Vagina (tissue), 2 donors: ENCODE results near the gene ACYP2. TPM values are rescaled to one million over a fixed set of nuclear protein-coding genes. Genes with fewer than 3 reads are reported as not detected.

Experiments
- DNase-seq, 2 donors: peaks; one replicate each; pipeline ENCODE4 v3.0.0-alpha.2; 2017; ENCODE audit errors: extremely low spot score in 2 of 2
- H3K27ac ChIP-seq: fragments of 200-600 bp; sonication (generic); one replicate; pipeline ENCODE4 v1.5.1; 2019
- H3K27me3 ChIP-seq: fragments of 200-600 bp; sonication (generic); one replicate; pipeline ENCODE4 v1.5.1; 2019
- H3K36me3 ChIP-seq, 2 donors: fragments of 200-600 bp; sonication (generic); one replicate each; pipeline ENCODE4 v1.5.1; 2017 to 2019
- H3K4me1 ChIP-seq: fragments of 200-600 bp; sonication (generic); one replicate; pipeline ENCODE4 v1.5.1; 2019
- H3K4me3 ChIP-seq, 2 donors: fragments of 200-600 bp; sonication (generic); 1 replicate in 1 of 2; 2 replicates in 1 of 2; pipeline ENCODE4 v1.5.1; 2016 to 2019
- H3K9me3 ChIP-seq: fragments of 200-600 bp; sonication (generic); one replicate; pipeline ENCODE4 v1.5.1; 2019
- POLR2A ChIP-seq, 2 donors: fragments of 450-650 bp; IDR thresholded peaks; one replicate each; pipeline ENCODE4 v1.6.1; 2017; ENCODE audit warnings: antibody characterized with exemption in 2 of 2, mild to moderate bottlenecking in 2 of 2, moderate library complexity in 2 of 2
- POLR2AphosphoS5 ChIP-seq, 2 donors: sonication (generic); formaldehyde crosslinking; IDR thresholded peaks; one replicate each; pipeline ENCODE4 v1.9.0; 2017; ENCODE audit warnings: antibody characterized with exemption in 2 of 2, mild to moderate bottlenecking in 2 of 2, low read depth in 1 of 2; ENCODE audit not compliant: insufficient read depth in 1 of 2
- intact Hi-C: fragments of 100-400 bp; cut with DNase I; formaldehyde crosslinking; loops from one replicate; pipeline ENCODE4 v1.15.1; 2023
- total RNA-seq: library from RNA; depleted of rRNA; stranded (reverse); fragments of >200 nt; gene quantifications from one replicate; pipeline ENCODE4 v1.2.3, GENCODE V29; 2016
- TF ChIP-seq, protein P1 (sequence below), 3 experiments: fragments of 450-650 bp in 2 of 3; fragments of 200-600 bp in 1 of 3; sonication (generic) in 1 of 3; IDR thresholded peaks; one replicate each; pipeline ENCODE4 v1.5.1; 2017 to 2019; ENCODE audit warnings: antibody characterized with exemption in 3 of 3, mild to moderate bottlenecking in 2 of 3, moderate library complexity in 2 of 3

ACYP2 gene
- total RNA-seq, 1 donor from 2014 or later = 10.8 TPM

- no peak overlapping the region for H3K4me3 ChIP-seq
- peaks cover 3% of the 10 kb centered on the region for H3K4me1 ChIP-seq
- no peak overlapping the region for H3K27ac ChIP-seq
- H3K9me3 ChIP-seq = no peaks in the 10 kb centered on the region
- no peaks in the 10 kb centered on the region for H3K36me3 ChIP-seq
- TF ChIP-seq, protein P1, sequence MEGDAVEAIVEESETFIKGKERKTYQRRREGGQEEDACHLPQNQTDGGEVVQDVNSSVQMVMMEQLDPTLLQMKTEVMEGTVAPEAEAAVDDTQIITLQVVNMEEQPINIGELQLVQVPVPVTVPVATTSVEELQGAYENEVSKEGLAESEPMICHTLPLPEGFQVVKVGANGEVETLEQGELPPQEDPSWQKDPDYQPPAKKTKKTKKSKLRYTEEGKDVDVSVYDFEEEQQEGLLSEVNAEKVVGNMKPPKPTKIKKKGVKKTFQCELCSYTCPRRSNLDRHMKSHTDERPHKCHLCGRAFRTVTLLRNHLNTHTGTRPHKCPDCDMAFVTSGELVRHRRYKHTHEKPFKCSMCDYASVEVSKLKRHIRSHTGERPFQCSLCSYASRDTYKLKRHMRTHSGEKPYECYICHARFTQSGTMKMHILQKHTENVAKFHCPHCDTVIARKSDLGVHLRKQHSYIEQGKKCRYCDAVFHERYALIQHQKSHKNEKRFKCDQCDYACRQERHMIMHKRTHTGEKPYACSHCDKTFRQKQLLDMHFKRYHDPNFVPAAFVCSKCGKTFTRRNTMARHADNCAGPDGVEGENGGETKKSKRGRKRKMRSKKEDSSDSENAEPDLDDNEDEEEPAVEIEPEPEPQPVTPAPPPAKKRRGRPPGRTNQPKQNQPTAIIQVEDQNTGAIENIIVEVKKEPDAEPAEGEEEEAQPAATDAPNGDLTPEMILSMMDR (IDR thresholded peaks at IDR 0.05) = no peak
- TF ChIP-seq POLR2AphosphoS5 (IDR thresholded peaks at IDR 0.05; ENCODE audit: insufficient read depth in 1 of 2, low read depth in 1 of 2) (no peak), POLR2A (IDR thresholded peaks at IDR 0.05) (no peak)
- intact Hi-C loops = no loop called here
- H3K27me3 ChIP-seq = no peaks in the 10 kb centered on the region
- no peak for DNase-seq
Observed at GRCh38 chr2:54336136-54336976, 220.9 kb downstream of the ACYP2 start.

GRCh38 chr2:54336977-54337255, 221.5 kb downstream of the ACYP2 start:
- Histone ChIP-seq H3K4me1 (no peaks in the 10 kb centered on the region), H3K36me3 (no peaks in the 10 kb centered on the region), H3K9me3 (no peaks in the 10 kb centered on the region), H3K4me3 (no peak overlapping the region), H3K27ac (no peak overlapping the region), H3K27me3 (no peaks in the 10 kb centered on the region)
- TF ChIP-seq, protein P1 (IDR thresholded peaks at IDR 0.05) = no peak
- TF ChIP-seq POLR2AphosphoS5 (IDR thresholded peaks at IDR 0.05; ENCODE audit: insufficient read depth in 1 of 2, low read depth in 1 of 2) = no peak
- TF ChIP-seq POLR2A (IDR thresholded peaks at IDR 0.05) = no peak
- no peak for DNase-seq
- intact Hi-C loops = no loop called here

GRCh38 chr2:54341656-54342055, 226.2 kb downstream of the ACYP2 start:
- DNase-seq = no peak
- no peaks in the 10 kb centered on the region for H3K4me1 ChIP-seq
- H3K9me3 ChIP-seq = no peaks in the 10 kb centered on the region
- H3K27me3 ChIP-seq = no peaks in the 10 kb centered on the region
- TF ChIP-seq POLR2A (IDR thresholded peaks at IDR 0.05) = no peak
- no peak for TF ChIP-seq POLR2AphosphoS5 (IDR thresholded peaks at IDR 0.05; ENCODE audit: insufficient read depth in 1 of 2, low read depth in 1 of 2)
- TF ChIP-seq, protein P1 (IDR thresholded peaks at IDR 0.05) = no peak
- no peak overlapping the region for H3K4me3 ChIP-seq
- H3K36me3 ChIP-seq = no peaks in the 10 kb centered on the region
- H3K27ac ChIP-seq = no peak overlapping the region
- intact Hi-C loops = no loop called here

- no peaks in the 10 kb centered on the region for H3K9me3 ChIP-seq
- intact Hi-C loops = no loop called here
- no peak overlapping the region for H3K27ac ChIP-seq
- TF ChIP-seq, protein P1 (IDR thresholded peaks at IDR 0.05) = no peak
- no peak for TF ChIP-seq POLR2A (IDR thresholded peaks at IDR 0.05)
- no peak overlapping the region for H3K4me3 ChIP-seq
- H3K4me1 ChIP-seq = no peaks in the 10 kb centered on the region
- no peaks in the 10 kb centered on the region for H3K36me3 ChIP-seq
- H3K27me3 ChIP-seq = no peaks in the 10 kb centered on the region
- no peak for DNase-seq
Observed at GRCh38 chr2:54342603-54343002, 227.2 kb downstream of the ACYP2 start.

- no peak overlapping the region for H3K4me3 ChIP-seq
Observed at GRCh38 chr2:54347622-54348021, 232.2 kb downstream of the ACYP2 start.

More at GRCh38 chr2:54347622-54348021, 232.2 kb downstream of the ACYP2 start:
- H3K36me3 ChIP-seq = no peaks in the 10 kb centered on the region
- no peaks in the 10 kb centered on the region for H3K9me3 ChIP-seq
- no peaks in the 10 kb centered on the region for H3K4me1 ChIP-seq
- TF ChIP-seq POLR2AphosphoS5 (IDR thresholded peaks at IDR 0.05; ENCODE audit: insufficient read depth in 1 of 2, low read depth in 1 of 2) (no peak), POLR2A (IDR thresholded peaks at IDR 0.05) (no peak)
- TF ChIP-seq, protein P1 (IDR thresholded peaks at IDR 0.05) = no peak
- no peak for DNase-seq
- intact Hi-C loops = no loop called here
- H3K27ac ChIP-seq = no peak overlapping the region
- no peaks in the 10 kb centered on the region for H3K27me3 ChIP-seq
